ENCODE measurements around the gene MIB1.

MIB1 gene

DNA sequence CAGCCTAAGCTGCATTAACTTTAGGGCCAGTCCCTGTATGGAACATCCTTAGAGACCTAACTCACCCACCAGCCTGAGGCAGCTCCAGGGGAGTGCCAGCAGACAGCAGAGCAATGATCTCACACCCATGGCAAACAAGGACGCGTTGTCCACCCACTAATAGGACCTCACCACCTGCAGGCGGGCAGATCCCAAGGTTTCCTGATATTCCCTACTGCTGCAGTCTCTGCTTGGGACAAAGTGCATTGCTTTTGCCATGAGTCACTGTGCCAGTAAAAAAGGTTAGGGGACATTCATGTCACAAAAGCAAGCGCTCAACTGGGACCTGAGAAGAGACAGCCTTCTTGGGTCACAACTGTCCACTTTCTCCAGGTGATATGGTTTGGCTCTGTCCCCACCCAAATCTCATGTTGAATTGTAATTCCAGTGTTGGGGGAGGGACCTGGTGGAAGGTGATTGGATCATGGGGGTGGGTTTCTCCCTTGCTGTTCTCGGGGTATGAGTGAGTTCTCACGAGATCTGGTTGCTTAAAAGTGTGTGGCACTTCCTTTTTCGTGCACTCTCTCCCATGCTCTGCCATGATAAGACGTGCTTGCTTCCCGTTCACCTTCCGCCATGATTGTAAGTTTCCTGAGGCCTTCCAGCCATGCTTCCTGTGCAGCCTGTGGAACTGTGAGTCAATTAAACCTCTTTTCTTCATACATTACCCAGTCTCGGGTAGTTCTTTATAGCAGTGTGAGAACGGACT lies 160.2 kb downstream of the MIB1 start:
- no peak for DNase-seq

DNA sequence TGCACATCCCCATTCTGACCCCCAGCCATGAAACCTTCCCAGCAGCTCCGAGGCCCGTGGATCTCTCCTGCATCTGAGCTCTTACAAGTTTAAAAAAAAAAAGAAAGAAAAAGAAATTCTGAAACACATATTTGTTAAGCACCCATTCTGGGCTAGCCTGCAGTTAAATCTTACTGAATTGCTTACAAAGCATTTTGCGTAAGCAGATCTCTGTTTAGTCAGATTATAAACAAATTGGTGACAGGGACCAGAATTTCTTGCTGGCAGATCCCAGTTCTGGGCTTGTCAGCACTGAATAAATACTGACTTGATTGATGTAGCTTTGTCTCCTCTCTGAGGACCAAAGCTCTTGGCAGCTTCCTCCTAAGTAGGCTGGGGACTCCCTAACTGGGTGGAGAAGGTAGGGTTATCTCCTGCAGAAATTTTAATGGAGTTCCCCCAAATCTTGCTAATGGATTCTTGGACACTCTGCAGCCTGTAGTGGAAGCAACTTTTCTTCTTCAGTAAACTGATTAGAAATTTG lies 160.9 kb downstream of the MIB1 start:
- no peak for DNase-seq

DNA sequence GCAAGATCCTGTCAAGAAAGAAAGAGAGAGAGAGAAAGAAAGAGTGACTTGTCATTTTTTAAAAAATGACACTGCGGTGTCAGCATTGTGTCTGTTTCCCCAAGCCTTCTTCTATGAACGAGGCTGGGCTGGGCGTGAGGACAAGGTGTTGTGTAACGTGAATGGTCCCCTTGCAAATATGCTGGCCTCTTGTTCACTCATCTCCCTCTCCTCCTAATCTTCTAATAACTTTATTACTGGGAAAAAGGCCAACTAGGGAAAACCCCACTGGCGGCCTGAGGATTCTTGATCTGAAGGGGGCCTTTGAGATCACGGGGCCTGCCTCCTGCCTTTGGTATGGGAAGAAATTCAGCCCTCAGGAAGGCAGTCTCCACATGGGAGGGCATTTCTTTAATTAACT lies 163.1 kb downstream of the MIB1 start:
- no peak for DNase-seq

- no peak for DNase-seq
These were observed 164.3 kb downstream of the MIB1 start for GRCh38 chr18:21904856-21905255.

DNA sequence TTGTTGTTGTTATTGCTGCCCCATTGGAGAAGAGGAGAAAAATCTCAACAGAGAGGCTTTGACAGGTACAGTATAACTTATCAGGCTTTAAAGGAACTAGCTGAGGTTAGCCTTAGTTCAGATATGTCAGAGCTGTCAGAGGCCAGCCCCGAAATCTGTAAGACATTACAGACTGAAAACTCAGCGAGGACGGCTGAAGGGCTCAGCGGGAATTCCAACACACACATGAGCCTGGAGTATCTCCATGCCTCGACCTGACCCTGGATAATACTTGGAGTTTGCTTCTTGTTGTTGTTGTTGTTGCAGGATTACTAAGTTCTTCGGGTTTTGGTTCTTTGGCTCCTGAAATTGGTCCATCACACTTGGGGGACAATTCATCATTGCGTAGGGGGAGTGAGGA lies 166.9 kb downstream of the MIB1 start:
- no peak for DNase-seq

DNA sequence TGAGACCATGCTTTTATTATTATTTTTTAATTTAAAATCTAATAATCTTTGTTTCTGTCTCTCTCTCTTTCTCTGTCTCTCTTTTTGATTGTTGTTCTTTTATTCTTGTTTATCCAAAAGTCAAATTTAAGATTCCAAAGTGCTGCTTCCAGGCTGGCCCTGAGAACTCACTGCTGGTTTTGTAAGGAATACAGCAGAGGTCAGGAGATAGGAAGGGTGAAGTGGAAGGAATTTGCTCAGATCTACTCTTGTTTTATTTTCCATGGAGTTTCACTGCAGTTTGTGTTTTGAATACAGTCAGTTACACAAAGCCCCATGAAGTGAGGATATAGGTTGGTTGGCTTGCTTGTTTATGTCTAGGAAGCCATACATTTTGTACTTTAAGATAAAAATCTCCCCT lies 168.1 kb downstream of the MIB1 start:
- DNase-seq, result no peak

DNA sequence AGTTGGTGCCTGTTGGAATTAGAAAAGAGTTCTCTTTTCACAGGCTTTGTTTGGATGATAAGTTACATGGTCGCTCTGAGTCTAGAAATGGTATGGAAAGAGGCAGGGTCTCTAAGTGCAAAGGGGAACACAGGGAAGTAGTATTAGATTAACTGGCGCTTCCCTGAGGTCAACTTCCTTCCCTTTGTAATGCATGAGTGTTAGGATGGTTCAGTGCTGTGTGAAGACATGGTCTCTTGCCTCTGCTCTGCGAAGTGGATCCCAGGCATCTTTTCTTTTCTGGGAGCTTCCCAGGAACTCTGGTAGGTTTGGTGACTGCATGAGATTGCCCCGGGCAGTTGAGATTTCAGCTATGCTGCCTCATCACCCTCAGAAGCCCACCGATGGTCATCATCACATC lies 170.3 kb downstream of the MIB1 start:
- no peak for DNase-seq

- no peak for DNase-seq
These were observed 171.0 kb downstream of the MIB1 start for GRCh38 chr18:21911551-21911950.

GRCh38 chr18:21912339-21913239 lies 172.0 kb downstream of the MIB1 start:
- no peak for DNase-seq

- DNase-seq, result peak; percentile 22
These were observed 174.2 kb downstream of the MIB1 start for GRCh38 chr18:21914739-21915319.

- no peak for DNase-seq
These were observed 175.0 kb downstream of the MIB1 start for GRCh38 chr18:21915546-21915945.

GRCh38 chr18:21916594-21916993 lies 176.0 kb downstream of the MIB1 start:
- DNase-seq, result no peak

GRCh38 chr18:21918693-21919092 lies 178.1 kb downstream of the MIB1 start:
- DNase-seq, result no peak

Measured in NCI-H524 treated with DMSO at 0.1 percent for 48 hours (cell line).